SKM-1 (cell line): Measurements from ENCODE around the gene TIMM22.

ENCODE experiments used
- DNase-seq: peaks from one replicate; lab custom pipeline; 2025; ENCODE audit not compliant: unreplicated experiment; lab: John Stamatoyannopoulos, UW

TIMM22 gene

DNA sequence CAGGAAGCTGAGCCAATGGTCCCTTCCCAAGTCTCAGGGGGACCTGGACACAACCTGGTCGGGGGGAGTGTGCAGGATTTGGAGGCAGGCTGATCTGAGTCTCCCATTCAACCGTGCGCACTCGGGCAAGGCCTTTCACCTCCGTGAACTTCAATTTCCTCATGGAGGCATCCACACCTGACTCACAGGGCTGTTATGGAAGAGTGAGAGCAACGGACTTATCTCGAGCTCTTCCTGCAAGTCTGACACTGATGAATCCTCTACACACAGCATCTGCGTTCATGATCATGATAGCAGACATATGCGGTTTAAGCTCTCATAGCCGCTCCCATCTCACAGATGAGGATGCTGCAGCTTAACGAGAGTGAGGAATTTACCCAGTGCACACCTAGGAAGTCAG, 21.6 kb downstream of the TIMM22 start:
- no peak for DNase-seq

DNA sequence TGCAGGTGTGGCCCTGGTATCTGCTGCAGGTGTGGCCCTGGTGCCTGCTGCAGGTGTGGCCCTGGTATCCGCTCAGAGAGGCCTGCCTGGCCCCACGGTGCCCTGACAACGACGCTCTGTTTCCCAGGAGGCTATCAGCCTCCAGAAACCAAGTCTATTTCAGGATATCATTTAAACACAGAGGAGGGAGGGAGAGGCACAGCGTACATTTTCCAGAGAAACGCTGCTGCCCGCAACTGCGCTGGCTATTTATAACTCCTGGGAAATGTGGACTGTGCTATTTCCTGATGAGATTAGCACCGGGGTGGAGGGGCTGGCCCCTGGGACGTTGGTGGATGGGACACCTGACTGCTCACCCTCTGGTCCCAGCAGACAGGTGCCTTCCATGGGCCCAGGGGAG, 22.5 kb downstream of the TIMM22 start:
- no peak for DNase-seq

DNA sequence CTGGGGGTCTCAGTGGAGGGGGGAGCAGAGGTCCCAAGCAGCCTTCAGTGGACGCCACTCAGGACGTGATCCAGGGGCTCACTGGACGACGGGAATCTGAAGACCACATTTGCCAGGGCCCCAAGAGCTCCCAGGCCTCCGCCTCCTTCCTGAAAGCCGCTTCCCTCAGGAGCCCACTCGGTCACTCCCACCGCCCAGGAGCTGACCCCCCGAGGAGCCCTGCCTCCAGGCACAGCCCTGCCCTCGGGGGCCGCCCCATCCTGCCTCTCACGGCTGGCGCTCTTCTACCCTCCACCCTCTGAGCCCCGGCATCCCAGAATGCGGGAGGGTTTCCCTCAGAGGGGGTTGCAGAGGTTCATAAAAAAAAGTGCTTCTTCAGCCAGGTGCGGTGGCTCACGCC, 24.2 kb downstream of the TIMM22 start:
- no peak for DNase-seq

DNA sequence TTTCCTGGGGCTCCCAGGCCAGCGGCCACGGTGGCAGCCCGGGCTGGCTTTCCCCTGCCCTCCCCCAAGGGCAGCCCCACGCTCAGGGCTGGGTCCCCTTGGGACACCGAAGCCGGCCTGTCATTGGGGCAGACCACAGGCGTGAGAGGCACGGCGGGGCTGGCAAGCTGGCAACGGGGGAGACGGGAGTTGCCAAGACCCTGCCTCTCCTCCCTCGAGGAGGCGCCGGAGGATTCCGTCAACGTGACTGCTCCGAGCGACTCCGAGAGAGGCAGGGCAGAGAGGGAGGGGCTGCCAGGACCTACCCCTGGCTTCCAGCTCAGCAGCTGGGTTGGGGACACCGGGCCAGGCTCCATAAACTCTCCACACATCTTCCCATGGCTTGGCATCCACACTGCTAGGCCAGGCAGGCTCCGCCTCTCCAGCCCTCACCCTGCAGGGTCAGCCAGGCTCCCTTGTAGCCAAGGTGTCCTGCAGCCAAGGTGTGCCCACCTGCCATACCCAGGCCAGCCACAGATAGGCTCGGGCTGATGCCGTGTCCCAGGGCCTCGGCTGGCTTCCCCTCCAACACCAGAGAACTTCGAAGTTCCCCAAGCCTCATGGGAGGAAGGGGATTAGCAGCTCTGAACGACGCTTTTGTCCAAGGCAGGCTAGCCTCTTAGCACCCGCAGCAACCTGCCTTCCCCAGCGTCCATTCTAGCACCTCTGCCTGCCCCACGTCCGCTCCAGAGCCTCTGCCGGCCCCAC, 25.5 kb downstream of the TIMM22 start:
- DNase-seq: no peak

DNA sequence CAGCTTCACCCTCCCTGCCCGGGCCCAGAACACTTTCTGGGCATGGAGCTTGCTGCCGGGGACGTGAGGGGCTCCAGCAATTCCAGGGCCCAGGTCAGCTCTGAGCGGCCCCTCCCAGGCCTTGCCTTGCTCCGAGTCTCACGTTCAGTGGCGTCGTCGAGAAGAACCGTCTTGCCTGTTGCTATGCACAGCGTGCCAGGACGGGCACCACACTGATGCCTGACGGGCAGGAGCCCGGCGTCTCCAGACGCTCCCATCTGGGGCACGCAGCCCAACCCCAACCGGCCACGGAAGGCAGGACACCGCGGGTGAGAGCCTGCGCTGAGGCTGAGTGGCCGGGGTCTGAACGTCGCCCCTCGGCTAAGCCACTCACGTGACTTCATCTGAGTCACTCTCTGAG, 27.1 kb downstream of the TIMM22 start:
- DNase-seq: no peak

DNA sequence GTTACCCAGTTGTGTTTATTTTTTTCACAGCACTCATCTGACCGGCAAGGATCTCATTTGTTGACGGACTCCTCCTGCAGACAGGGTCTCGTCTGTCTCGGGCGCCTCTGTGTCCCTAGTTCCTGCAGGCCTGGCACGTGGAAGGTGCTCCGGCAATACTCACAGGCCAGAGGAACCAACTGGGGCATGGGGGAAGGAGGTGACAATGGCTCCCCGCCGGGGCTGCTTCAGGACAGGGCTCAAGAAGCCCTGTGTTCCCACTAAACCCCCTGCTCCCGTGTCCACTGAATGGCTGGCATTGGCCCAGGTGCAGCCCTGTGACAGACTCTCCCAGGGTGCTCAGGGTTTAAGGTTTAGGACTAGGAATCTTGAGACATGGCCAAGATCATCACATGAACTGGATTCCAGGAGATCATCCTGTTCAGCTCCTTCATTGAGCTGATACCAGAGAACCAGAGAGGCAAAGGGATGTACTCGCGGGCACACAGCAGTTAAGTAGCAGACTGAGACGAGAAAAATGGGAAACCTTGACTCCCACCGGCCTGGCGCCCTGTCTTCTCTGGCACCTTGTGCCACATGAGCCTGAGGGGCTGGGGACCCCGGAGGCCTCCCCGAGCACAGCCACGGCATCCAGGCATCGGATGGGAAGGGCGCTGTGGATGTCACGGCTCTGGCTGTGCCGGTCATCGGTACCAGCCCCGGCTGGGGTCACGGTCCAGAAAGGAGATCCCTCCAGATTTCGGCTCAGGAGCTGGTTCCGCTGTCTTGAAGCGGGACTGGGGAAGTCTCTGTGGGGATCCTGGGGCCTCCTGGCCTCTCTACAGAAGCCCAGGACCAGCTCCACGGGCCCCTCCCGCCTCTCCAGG, 29.0 kb downstream of the TIMM22 start:
- DNase-seq: no peak

DNA sequence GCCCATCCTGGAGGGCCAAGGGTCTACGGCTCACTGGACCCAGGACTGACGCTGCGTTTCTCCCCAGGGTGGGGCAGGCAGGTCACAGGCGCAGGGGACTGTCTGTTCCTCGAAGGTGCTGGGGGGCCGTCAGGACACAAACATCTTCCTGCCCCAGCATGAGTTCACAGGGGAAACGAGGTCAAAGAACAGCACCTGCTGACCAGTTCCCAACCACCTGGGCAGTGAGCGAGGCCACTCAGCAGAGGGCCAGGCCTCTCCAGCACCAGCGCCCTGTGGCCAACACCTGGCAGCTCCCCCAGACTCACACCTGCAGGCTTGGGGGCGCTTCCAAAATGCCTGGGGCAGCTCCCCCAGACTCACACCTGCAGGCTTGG, 29.7 kb downstream of the TIMM22 start:
- DNase-seq: no peak

DNA sequence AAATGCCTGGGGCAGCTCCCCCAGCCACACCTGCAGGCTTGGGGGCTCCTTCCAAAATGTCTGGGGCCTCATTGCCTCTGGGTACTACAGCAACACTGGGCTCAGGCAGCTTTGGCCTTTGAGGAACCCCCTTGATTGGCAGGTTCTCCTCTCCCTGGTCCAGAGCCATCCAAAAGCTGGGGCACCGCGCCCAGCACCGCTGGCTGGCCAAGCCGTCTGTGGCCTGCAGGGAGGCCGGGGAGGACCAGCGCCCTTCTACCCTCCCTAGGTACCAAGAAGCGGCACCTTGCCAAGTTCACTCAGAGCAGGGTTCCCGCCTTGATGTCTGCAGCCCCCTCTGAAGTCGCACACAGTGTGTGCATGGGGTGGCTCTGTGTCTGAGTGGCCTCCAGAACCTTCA, 30.1 kb downstream of the TIMM22 start:
- DNase-seq: no peak

DNA sequence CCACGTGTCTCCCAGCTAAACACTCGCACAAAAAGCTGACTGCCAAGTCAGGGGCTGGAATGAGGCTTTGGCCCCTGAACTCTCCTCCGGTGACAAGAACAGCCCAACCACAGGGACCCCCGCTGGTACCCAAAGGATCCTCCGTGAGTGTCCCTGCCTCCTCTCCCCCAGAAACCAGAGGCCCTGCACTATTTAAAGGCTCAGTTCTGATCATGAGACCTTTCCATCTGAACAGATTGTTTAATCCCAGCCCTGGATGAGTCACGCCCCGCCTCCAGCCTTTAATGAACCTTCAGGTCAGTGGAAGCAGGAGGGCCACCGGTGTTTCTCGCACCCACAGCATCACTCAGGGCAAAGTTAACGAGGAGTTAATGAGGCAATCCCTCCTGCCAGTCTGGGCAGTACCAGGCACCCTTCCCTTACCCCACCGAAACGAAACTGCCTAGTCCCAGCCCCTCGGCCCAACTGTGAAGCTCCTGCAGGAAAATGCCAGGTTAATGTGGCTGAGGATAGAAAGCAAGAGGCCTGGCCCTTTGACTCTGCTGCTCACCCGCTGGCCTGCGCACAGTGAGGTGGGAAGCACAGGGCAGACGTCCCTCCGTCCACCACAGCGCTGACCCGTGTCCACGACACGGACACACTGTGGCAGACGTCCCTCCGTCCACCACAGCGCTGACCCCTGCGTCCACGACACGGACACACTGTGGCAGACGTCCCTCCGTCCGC, 32.4 kb downstream of the TIMM22 start:
- DNase-seq: no peak

DNA sequence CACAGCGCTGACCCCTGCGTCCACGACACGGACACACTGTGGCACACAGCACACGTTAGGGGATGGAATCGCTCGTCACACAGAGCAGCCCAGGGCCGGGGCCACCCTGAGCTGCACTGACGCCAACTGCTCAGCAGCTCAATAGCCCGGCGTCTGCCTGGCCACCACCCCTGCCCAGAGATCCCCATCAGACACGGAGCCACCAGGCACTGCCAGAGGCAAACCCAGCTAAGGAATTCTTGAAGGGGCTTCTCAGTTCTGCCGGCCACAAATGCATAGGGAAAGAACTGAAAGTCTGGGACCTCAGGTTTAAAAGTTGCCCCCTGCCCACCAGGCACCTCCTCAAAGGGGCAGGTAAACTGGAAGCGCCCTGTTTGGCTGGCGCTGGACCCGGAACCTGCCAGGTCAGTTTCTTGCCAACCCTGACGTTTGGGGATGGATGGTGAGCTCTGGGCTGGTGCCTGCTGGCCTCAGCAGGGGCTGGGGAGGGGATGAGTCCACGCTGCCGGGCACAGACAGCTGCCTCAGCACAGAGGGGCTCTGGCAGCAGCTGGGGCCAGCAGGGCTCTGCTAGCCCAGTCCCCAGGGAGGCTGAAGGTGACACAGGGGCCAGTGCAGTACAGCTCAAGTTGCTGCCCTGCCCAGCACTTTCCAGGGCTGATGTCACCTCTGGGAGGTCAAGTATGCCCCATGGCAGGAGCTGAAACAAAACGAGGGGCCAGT, 33.2 kb downstream of the TIMM22 start:
- DNase-seq: no peak

DNA sequence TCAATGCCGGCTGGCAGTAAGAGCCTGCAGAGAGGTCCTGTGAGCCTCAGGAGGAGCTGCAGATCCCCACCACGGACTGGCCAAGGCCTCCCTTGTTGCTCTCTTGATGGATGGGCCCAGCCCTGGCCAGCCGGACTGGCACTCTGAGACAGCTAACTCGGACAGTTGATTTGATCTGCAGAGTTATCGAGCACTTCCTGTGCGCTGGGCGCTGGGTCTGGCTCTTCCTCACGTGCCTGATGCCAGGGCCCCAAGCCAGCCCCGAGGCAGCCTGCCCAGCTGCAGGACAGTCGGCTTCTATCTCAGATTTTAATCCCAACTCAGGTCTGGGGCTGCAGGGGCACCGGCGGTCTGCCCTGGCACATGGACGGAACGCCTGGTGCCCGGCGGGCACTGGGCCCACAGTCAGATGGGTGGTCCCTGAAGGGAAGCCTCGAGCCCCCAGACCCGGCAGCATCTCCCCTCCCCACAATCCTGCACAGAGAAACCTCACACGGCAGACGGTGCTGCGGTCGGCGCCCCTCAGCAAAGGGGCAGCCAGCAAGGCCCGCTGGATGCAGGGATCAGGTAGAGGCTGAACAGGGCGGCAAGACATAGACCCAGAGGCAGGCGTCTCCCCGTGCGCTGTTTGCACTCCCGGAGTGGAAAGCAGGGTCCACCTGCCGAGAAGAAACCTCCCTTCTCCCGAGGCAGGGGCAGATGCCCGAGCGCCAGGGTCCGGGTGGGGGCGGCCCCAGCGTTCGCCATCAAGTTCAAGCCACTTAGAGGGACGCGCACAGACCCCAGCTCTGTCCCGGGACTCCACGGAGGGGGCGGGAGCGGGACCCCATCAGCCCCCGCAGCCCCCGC, 34.0 kb downstream of the TIMM22 start:
- DNase-seq: no peak

DNA sequence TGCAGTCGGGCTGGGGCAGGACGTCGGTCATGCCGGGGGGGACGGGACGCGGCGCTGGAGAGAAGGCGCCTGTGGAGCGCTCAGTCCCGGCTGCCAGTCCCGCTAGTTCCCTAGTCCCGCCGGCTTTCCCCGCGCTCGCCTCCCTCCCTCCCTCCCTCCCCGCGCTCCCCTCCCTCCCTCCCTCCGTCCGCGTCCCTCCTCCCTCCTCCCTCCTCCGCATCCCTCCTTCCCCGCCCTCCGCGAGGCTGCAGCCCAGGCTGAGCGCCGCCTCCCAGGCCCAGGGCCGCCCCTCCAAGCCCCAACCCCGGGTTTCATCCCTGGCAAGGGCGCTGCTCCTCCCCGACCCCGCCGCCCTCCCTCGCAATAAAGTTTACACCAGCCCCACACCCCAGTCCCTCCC, 34.8 kb downstream of the TIMM22 start:
- no peak for DNase-seq

DNA sequence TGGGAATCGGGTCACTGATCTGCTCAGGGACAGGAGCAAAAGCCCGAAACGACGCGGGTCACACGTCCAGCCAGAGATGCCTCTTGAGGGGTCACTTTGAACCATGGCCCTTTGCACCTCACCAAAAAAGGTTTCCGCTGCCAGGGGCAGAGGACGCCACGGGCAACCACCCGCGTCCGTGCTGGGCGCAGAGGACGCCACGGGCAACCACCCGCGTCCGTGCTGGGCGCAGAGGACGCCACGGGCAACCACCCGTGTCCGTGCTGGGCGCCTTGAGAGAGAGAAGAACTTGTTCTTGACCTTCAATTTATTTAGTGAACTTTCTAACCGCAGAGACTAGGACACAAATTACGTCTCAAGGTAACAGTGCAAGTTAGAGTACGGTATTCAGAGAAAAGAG, 35.5 kb downstream of the TIMM22 start:
- no peak for DNase-seq

DNA sequence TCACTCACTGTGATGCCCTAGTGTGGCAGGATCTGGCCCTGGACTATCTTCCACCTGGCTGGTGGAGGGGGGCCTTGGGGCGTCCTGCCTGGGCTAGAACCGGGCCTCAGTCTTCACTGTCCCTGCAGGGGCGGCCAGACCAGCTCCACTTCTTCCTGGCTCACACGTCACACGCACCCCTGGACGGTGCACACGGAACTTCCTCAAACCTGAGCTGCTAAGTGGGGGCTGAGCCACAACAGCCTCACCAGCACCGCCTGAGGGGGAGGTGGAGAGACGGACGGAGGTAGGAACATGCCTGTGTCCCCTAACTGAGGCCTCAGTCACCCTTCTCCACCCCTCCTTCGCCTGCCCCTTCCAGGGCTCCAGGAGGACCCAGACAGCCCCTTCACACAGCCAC, 36.6 kb downstream of the TIMM22 start:
- no peak for DNase-seq

DNA sequence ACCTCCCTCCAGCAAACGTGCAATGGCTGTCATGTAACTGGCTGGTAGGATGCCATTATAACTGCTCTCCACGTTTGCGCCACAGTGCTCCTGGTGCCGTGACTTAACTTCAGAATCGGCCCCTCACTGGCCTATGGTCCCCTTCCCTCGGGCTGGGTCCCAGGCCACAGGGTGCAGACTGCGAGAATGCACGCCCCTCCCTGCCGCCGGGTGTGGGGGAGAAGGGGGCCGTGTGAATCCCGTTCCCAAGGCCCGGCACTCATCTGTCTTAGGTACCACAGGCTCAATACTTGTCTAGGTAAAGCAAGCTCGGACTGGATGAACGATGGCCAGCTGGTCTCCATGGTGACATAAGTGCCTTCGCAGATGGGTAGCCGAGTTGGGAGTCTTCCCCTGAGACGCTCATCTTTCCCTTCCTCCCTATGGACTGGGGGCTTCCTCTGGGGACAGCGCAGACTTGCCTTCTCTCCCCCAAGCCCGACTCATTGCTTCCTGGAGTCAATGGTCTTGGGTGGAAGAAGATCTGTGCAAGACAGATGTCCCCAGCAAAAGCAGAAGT, 37.8 kb downstream of the TIMM22 start:
- DNase-seq: no peak

DNA sequence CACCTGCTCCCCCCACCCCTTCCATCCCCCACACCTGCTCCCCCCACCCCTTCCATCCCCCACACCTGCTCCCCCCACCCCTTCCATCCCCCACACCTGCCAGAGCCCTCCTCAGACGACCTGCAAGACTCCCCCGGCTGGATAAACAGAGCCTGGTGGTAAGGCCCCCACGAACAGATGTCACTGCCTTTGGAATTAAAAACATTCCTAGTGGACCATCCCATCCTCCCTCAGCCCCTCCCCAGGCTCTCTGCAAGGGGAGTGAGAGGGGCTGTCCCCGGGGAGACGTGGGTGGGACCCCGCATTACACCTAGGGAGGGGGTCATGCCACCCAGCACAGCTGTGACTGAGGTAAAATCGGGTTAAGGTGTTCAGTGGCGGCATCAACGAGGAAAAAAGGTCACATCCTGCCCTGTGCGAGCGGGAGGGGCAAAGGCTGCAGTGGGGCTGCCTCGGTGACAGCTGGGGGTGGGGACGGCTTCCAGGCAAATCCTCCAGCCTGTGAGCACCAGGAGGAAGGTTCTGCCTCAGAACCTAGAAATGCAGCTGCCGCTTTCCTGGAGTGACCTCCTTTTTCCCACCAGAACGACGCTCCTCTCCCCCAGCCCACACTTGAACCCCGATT, 38.7 kb downstream of the TIMM22 start:
- no peak for DNase-seq

DNA sequence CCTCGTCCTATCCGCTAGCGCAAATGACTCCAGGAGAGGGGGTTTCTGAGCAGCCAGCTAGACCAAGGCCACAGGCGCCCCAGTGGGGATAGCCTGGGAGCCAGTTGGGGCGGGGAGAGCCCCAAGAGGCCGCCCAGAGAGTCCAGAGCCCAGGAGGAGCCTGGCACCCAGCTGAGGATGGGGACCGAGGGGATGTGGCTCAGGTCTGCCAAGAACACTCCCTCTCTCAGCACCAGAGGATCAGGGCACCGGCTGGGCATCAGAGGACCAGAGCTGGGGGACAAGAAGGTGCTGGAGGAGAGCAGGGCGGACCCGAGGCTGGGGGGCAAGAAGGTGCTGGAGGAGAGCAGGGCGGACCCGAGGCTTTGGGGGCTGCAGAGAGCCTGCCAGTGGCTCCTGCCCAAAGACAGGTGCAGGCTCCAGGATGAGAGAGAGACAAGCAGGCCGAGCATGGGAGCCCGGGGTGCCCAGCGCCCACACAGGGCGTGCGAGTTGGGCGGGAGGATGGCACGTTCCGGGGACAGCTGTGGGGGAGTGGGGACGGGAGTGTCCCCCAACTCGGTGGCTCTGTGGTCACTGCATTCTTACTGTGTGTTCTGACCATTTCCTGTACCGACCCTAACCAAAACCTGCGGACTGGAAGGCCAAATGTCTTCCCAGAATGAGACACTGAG, 39.4 kb downstream of the TIMM22 start:
- DNase-seq: no peak

DNA sequence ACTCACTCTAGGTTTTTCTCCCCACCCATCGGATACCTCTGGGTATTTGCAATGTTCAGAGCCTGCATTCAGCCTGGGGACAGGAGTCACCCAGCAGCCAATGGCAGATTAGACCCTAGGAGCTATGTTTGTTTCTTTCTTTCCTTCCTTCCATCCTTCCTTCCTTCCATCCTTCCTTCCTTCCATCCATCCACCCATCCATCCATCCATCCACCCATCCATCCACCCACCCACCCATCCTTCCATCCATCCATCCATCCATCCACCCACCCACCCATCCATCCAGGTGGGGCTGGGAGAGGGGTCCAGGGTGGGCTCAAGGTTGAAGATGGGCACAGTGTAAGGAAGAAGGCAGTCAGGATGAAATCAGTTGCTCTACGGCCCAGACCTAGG, 39.9 kb downstream of the TIMM22 start:
- DNase-seq: no peak

DNA sequence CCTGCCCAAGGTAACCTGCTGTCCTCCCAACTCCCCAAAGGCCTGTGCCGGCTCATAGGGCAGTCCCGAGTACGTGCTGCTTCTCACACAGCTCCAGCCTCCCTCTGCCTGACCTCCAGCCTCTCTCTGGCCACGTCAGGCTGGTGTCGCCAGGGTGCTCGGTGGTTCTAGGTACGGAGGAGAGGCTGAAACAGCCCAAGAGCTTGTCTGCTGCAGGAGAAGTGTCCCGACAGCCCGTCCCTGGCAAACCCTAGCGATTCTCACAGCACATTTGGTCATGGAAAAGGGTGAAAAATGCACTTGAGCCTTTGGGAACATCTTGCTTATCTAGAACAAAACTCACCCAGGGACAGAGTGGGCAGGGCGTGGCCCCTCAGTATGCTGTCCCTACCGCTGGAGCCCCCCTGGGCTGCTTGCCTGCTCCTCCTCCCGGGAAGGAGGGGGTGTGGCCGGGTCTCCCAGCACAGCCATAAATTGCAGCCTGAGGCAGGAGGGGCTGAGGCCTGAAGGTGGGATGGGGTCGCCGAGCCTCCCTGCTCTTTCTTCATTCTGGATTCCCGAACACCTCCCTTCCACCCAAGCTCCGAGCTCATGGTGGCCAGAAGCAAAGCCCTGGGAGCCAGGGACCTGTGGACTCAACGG, 40.4 kb downstream of the TIMM22 start:
- no peak for DNase-seq
